ENCODE data around the gene BDH1. TPM values are rescaled to one million over a fixed set of nuclear protein-coding genes. Genes with fewer than 3 reads are reported as not detected.

BDH1 gene
- total and polyA plus RNA-seq, 2 of the 8 experiments (the other 6 are each of a cell fraction or from before 2014, with no cell fraction given): 27.2 to 28.1 TPM

GRCh38 chr3:197564097-197564843 is 8.5 kb upstream of the BDH1 start:
- Histone ChIP-seq H3K36me3 (ENCODE audit: control insufficient read depth in 2 of 4, insufficient read depth in 4 of 4, low read length in 3 of 4) (peaks cover 0 to 2% (median 0%) of the 10 kb centered on the region in 4 experiments; a peak in 1 of 8 replicates), H2BK20ac (ENCODE audit: low read length) (no peak overlapping the region), H4K20me1 (replicated peaks in 1 of 2; ENCODE audit: control insufficient read depth in 1 of 2, insufficient read depth in 2 of 2, low read length in 2 of 2) (no peaks in the 10 kb centered on the region), H4K91ac (replicated peaks; ENCODE audit: insufficient read length, low read length) (no peak overlapping the region), H2BK15ac (ENCODE audit: low read length) (no peak overlapping the region), H3K27me3 (replicated peaks in 1 of 4; ENCODE audit: control insufficient read depth in 3 of 4, extremely low read depth in 1 of 4, insufficient read depth in 3 of 4, low read length in 3 of 4) (no peaks in the 10 kb centered on the region), H3K23ac (ENCODE audit: insufficient read length) (no peak overlapping the region), H3K27ac (ENCODE audit: low read depth, low read length) (no peak overlapping the region), H3K14ac (ENCODE audit: insufficient read length) (no peak overlapping the region), H3K79me1 (ENCODE audit: low read depth, low read length) (no peaks in the 10 kb centered on the region), H3K4me2 (ENCODE audit: insufficient read depth in 1 of 2, low read depth in 2 of 2, low read length in 2 of 2) (no peak overlapping the region), H4K5ac (ENCODE audit: insufficient read length, low read depth, low read length) (no peak overlapping the region), H3K23me2 (ENCODE audit: low read depth, low read length) (no peaks in the 10 kb centered on the region), H3K18ac (ENCODE audit: extremely low read depth, low read length) (no peak overlapping the region), H3K56ac (replicated peaks; ENCODE audit: insufficient read length, low read depth, low read length) (no peak overlapping the region), H2BK5ac (ENCODE audit: low read depth, low read length) (no peak overlapping the region), H3K9ac (replicated peaks in 1 of 4; ENCODE audit: extremely low read depth in 1 of 4, low read depth in 3 of 4, low read length in 3 of 4) (no peak overlapping the region), H3K4ac (replicated peaks; ENCODE audit: insufficient read length, low read depth, low read length) (no peak overlapping the region), H3K79me2 (ENCODE audit: control insufficient read depth in 1 of 2, insufficient read depth in 2 of 2, low read length in 2 of 2) (no peaks in the 10 kb centered on the region), H2AFZ (ENCODE audit: low read length) (no peak overlapping the region), H3K9me3 (ENCODE audit: insufficient read depth in 2 of 2, low read depth in 1 of 2, low read length in 1 of 2) (peaks cover 20 to 34% of the 10 kb centered on the region in 2 experiments), H2BK12ac (ENCODE audit: low read depth, low read length) (no peak overlapping the region), H2AK5ac (ENCODE audit: low read depth, low read length) (no peak overlapping the region), H3K4me1 (replicated peaks in 1 of 4; ENCODE audit: control insufficient read depth in 3 of 4, insufficient read depth in 4 of 4, low read length in 3 of 4) (peaks cover 3 to 10% (median 4%) of the 10 kb centered on the region in 4 experiments; a peak in 5 of 7 replicates), H2BK120ac (replicated peaks; ENCODE audit: low read depth, low read length) (no peak overlapping the region), H4K8ac (ENCODE audit: extremely low read depth, insufficient read depth, low read length) (no peak overlapping the region), H3K4me3 (ENCODE audit: extremely low read depth in 1 of 4, insufficient read depth in 2 of 4, low read depth in 3 of 4, low read length in 4 of 4) (peak overlapping the region in 1 of 4 experiments; percentile 24; a peak in 1 of 8 replicates)
- FAIRE-seq (no peak), DNase-seq (ENCODE audit: low read depth in 1 of 2, low spot score in 2 of 2) (no peak)
- WGBS, 2 experiments (ENCODE audit: extremely low coverage in 1 of 2, insufficient coverage in 1 of 2, insufficient read length in 1 of 2, insufficient replicate concordance in 2 of 2, low coverage in 1 of 2, low lambda C conversion rate in 2 of 2, missing lambda C conversion rate in 1 of 2): 73% methylated on average over 1 of the region's 1 CpG; no CpG with 5 or more reads in 1 of the 2 experiments
- ChIA-PET CTCF (ENCODE audit: partially characterized antibody) (interaction anchor here (0.7 to 1.8 kb wide), 2 partner anchors 13 to 547 kb away, joined by 3 read pairs; no protein-coding TSS in a partner anchor), POLR2A (ENCODE audit: partially characterized antibody) (interaction anchor here (1.0 kb wide), 1 partner anchor 11 kb away, joined by 4 read pairs; no protein-coding TSS in a partner anchor)
- no peak for TF ChIP-seq CTBP2 (IDR thresholded peaks at IDR 0.05; ENCODE audit: borderline replicate concordance, insufficient read depth, insufficient read length, low read length)
- TF ChIP-seq SUZ12 (IDR thresholded peaks at IDR 0.05; ENCODE audit: low read length): no peak
- no peak for TF ChIP-seq SIX5 (IDR thresholded peaks at IDR 0.05; ENCODE audit: low read depth, low read length)
- no peak for TF ChIP-seq TAF7 (optimal IDR thresholded peaks at IDR 0.05; ENCODE audit: borderline replicate concordance, low read depth, low read length)
- no peak for TF ChIP-seq JUN (IDR thresholded peaks at IDR 0.05; ENCODE audit: low read depth, low read length)
- no peak for TF ChIP-seq USF2 (IDR thresholded peaks at IDR 0.05; ENCODE audit: low read length)
- no peak for TF ChIP-seq SP2 (IDR thresholded peaks at IDR 0.05; ENCODE audit: low read length)
- no peak for TF ChIP-seq FOSL1 (IDR thresholded peaks at IDR 0.05; ENCODE audit: insufficient read depth, low read depth, low read length)
- TF ChIP-seq GABPA (IDR thresholded peaks at IDR 0.05; ENCODE audit: borderline replicate concordance, insufficient read depth, low read length): no peak
- no peak for TF ChIP-seq POLR2A (IDR thresholded peaks at IDR 0.05; ENCODE audit: control extremely low read depth in 1 of 2, low read depth in 2 of 2, low read length in 2 of 2)
- TF ChIP-seq SAP30 (IDR thresholded peaks at IDR 0.05; ENCODE audit: insufficient read depth, insufficient replicate concordance, low read length): no peak
